ENCODE data around the gene HTRA3. TPM values are rescaled to one million over a fixed set of nuclear protein-coding genes. Genes with fewer than 3 reads are reported as not detected.

Gene HTRA3
- polyA plus RNA-seq, 1 donor from 2014 or later = not detected

Other genes starting within 250 kb of the HTRA3 start
- gene ABLIM2, start 110.9 kb upstream of the HTRA3 start, polyA plus RNA-seq = 14.9 and 103 TPM in 2 replicates
- gene SH3TC1, start 70.5 kb upstream of the HTRA3 start, polyA plus RNA-seq = not detected in 2 replicates
- gene ACOX3, start 171.0 kb downstream of the HTRA3 start, polyA plus RNA-seq = 13.2 and 14.6 TPM in 2 replicates
- 20.6 and 21.8 TPM in 2 replicates for gene TRMT44, start 171.0 kb downstream of the HTRA3 start, polyA plus RNA-seq

Measured in neural cell (in vitro differentiated cells).